ENCODE results near the gene ST6GALNAC1. TPM values are rescaled to one million over a fixed set of nuclear protein-coding genes. Genes with fewer than 3 reads are reported as not detected.

ST6GALNAC1 gene
- total RNA-seq, 1 experiment from 2014 or later = not detected

DNA sequence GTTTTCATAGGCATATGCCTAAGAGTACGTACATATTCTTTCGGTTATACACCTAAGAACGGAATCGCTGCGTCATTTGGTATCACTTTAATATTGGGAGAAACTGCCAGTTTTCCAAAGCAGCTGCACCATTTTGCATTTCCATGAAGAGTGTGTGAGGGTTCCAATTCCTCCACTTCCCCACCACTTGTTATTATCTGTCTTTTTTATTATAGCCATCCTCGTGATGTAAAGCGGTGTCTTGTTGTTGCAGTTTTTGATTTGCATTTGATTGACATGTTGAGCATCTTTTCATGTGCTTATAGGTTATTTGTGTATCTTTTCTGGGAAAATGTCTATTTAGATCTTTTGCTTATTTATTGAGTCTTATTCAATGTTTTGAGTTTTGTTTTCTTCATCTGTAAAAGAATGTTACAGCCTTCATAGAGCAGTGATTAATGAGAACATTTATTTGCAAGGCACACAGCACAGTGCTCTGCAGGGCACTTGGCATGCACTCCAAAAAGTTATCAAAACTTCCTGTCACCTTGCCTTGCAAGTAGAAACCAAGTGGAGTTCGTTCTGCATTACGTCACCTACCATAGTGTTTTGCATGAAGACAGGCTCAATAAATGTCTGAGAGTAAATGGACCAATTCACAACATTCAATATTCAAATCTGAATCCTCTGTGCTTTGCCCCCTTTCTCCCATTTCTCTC lies 26.6 kb upstream of the ST6GALNAC1 start:
- no peak for DNase-seq
- H3K4me3 ChIP-seq = peak overlapping the region; percentile 67; the same call in 1 of the 2 replicates
- H3K36me3 ChIP-seq = no peaks in the 10 kb centered on the region
- H3K27ac ChIP-seq = no peak overlapping the region
- no peaks in the 10 kb centered on the region for H3K27me3 ChIP-seq
- H3K9me3 ChIP-seq (replicated peaks) = no peaks in the 10 kb centered on the region
- H3K4me1 ChIP-seq = peaks cover 10% of the 10 kb centered on the region; the same call in 1 of the 2 replicates

GRCh38 chr17:76667786-76668453 lies 24.4 kb upstream of the ST6GALNAC1 start:
- Histone ChIP-seq H3K9me3 (replicated peaks) (no peaks in the 10 kb centered on the region), H3K4me3 (no peak overlapping the region), H3K36me3 (no peaks in the 10 kb centered on the region), H3K27ac (no peak overlapping the region), H3K4me1 (peaks cover 10% of the 10 kb centered on the region; the same call in 1 of the 2 replicates), H3K27me3 (no peaks in the 10 kb centered on the region)
- DNase-seq = no peak

GRCh38 chr17:76667491-76667755 lies 23.9 kb upstream of the ST6GALNAC1 start:
- Histone ChIP-seq H3K4me1 (peaks cover 10% of the 10 kb centered on the region; the same call in 1 of the 2 replicates), H3K27me3 (0 out of 2 replicates have a peak, but pooled peaks cover 2% of the 10 kb centered on the region), H3K9me3 (replicated peaks) (no peaks in the 10 kb centered on the region), H3K36me3 (no peaks in the 10 kb centered on the region), H3K27ac (no peak overlapping the region), H3K4me3 (no peak overlapping the region)
- DNase-seq = no peak

GRCh38 chr17:76660656-76661042 lies 17.1 kb upstream of the ST6GALNAC1 start:
- H3K36me3 ChIP-seq = no peaks in the 10 kb centered on the region
- no peak overlapping the region for H3K4me3 ChIP-seq
- H3K27me3 ChIP-seq = peaks cover 5% of the 10 kb centered on the region; the same call in 1 of the 2 replicates
- H3K9me3 ChIP-seq (replicated peaks) = no peaks in the 10 kb centered on the region
- peaks cover 5% of the 10 kb centered on the region; the same call in 1 of the 2 replicates for H3K4me1 ChIP-seq
- no peak for DNase-seq
- H3K27ac ChIP-seq = no peak overlapping the region

DNA sequence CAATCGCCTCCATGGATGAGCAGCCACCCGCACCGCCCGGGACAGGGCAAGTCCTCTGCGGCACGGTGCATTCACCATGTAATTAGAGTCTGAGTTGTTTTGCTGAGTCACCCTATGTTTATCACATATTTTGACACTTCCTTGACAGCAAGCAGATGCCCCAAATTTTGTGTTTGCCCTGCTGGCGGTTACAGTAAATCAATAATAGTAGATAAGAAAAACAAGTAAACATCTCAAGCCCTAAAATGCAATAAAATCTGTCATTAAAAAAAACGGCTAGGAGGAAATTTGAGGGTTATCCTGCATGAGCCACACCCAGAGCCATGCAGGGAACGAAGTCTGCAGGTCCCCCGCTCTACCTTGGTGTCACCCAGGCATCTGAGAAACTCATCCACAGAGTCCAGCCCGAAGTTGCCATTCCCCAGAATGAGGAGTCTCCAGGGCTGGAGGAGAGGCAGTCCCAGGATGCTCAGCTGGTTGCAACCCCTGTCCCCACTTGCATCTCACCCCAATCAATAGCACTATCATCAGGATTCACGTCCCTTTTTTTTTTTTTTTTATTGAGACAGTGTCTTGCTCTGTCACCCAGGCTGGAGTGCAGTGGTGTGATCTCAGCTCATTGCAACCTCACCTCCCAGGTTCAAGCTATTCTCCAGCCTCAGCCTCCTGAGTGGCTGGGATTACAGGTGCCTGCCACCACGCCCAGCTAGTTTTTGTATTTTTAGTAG lies 16.5 kb upstream of the ST6GALNAC1 start:
- Histone ChIP-seq H3K36me3 (no peaks in the 10 kb centered on the region), H3K27ac (no peak overlapping the region), H3K4me1 (peaks cover 5% of the 10 kb centered on the region; the same call in 1 of the 2 replicates), H3K27me3 (peaks cover 5% of the 10 kb centered on the region; the same call in 1 of the 2 replicates), H3K4me3 (no peak overlapping the region), H3K9me3 (replicated peaks) (no peaks in the 10 kb centered on the region)
- peak in 1 of 2 experiments; percentile 30 for DNase-seq

DNA sequence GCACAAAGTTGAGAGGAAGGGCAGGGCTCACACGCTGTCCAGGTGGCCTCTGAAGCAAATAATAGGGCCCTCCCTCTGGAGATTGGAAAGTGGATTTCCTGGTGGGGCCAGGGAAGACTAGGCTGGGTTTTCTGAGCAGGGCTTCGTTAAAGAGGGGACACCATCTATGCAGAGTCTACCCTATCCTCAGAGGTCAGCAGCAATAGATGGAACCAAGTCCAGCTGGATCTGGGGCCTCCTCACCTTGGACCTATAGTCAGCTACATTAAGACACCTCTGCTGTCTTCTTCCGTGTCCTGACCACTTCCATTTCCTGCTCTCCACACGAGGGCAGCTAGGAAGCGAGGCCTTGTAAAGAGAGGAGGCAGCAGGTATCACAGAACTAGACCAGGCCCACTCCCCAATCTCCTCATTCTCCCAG lies 14.7 kb upstream of the ST6GALNAC1 start:
- H3K27ac ChIP-seq = no peak overlapping the region
- H3K36me3 ChIP-seq = no peaks in the 10 kb centered on the region
- H3K4me1 ChIP-seq = peaks cover 5% of the 10 kb centered on the region; the same call in 1 of the 2 replicates
- H3K27me3 ChIP-seq = peaks cover 5% of the 10 kb centered on the region; the same call in 1 of the 2 replicates
- H3K9me3 ChIP-seq (replicated peaks) = peaks cover 3% of the 10 kb centered on the region
- DNase-seq = no peak
- H3K4me3 ChIP-seq = no peak overlapping the region

- H3K9me3 ChIP-seq (replicated peaks) = peaks cover 3% of the 10 kb centered on the region
- DNase-seq = no peak
- peaks cover 5% of the 10 kb centered on the region; the same call in 1 of the 2 replicates for H3K4me1 ChIP-seq
- H3K27me3 ChIP-seq = peaks cover 5% of the 10 kb centered on the region; the same call in 1 of the 2 replicates
- no peak overlapping the region for H3K4me3 ChIP-seq
- H3K27ac ChIP-seq = no peak overlapping the region
- no peaks in the 10 kb centered on the region for H3K36me3 ChIP-seq
Measured at GRCh38 chr17:76657505-76658241, 14.1 kb upstream of the ST6GALNAC1 start.

GRCh38 chr17:76654408-76654807 lies 10.9 kb upstream of the ST6GALNAC1 start:
- H3K36me3 ChIP-seq = no peaks in the 10 kb centered on the region
- no peak overlapping the region for H3K27ac ChIP-seq

GRCh38 chr17:76650504-76650903 lies 6.9 kb upstream of the ST6GALNAC1 start:
- Histone ChIP-seq H3K4me1 (no peaks in the 10 kb centered on the region), H3K27ac (no peak overlapping the region), H3K9me3 (replicated peaks) (peaks cover 11% of the 10 kb centered on the region), H3K27me3 (peaks cover 3% of the 10 kb centered on the region; the same call in 1 of the 2 replicates), H3K4me3 (no peak overlapping the region), H3K36me3 (no peaks in the 10 kb centered on the region)
- no peak for DNase-seq

More at GRCh38 chr17:76654408-76654807, 10.9 kb upstream of the ST6GALNAC1 start:
- DNase-seq = no peak
- H3K4me3 ChIP-seq = no peak overlapping the region
- H3K4me1 ChIP-seq = 0 out of 2 replicates have a peak, but pooled peaks cover 3% of the 10 kb centered on the region
- peaks cover 8% of the 10 kb centered on the region for H3K9me3 ChIP-seq (replicated peaks)
- H3K27me3 ChIP-seq = peaks cover 3% of the 10 kb centered on the region; the same call in 1 of the 2 replicates

- no peak overlapping the region for H3K27ac ChIP-seq
- H3K27me3 ChIP-seq = peaks cover 1% of the 10 kb centered on the region; the same call in 1 of the 2 replicates
- no peak for DNase-seq
- peaks cover 3% of the 10 kb centered on the region for H3K9me3 ChIP-seq (replicated peaks)
- peaks cover under 1% of the 10 kb centered on the region; the same call in 1 of the 2 replicates for H3K4me1 ChIP-seq
- H3K36me3 ChIP-seq = no peaks in the 10 kb centered on the region
- no peak overlapping the region for H3K4me3 ChIP-seq
Measured at GRCh38 chr17:76646712-76647111, 3.2 kb upstream of the ST6GALNAC1 start.

DNA sequence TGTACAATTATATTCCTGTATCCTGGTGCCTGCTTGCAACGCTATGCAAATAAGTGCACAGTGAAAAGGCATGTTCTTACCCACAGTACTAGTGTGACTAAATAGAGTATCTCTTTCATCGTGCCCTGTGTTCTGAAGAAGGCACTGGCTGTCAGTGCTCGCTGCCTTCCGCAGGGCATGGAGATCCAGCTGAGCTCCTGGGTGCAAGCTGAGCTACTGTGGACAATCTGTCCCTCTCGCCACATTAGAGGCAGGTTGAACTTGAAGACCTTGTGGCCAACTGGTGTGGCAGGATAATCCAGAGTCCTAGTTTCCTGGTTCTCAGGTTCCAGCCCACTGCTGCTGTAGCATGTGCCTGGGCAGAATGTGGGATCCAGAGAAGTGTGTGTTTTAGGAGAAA lies 1.9 kb upstream of the ST6GALNAC1 start:
- no peak overlapping the region for H3K4me3 ChIP-seq
- no peaks in the 10 kb centered on the region for H3K36me3 ChIP-seq
- no peak for DNase-seq
- H3K9me3 ChIP-seq (replicated peaks) = peaks cover 3% of the 10 kb centered on the region; the same call in 1 of the 2 replicates
- H3K4me1 ChIP-seq = peaks cover 10% of the 10 kb centered on the region
- no peaks in the 10 kb centered on the region for H3K27me3 ChIP-seq
- H3K27ac ChIP-seq = no peak overlapping the region

- Histone ChIP-seq H3K4me1 (peaks cover 11% of the 10 kb centered on the region), H3K9me3 (replicated peaks) (peaks cover 3% of the 10 kb centered on the region; the same call in 1 of the 2 replicates), H3K27ac (no peak overlapping the region), H3K27me3 (no peaks in the 10 kb centered on the region), H3K4me3 (no peak overlapping the region), H3K36me3 (no peaks in the 10 kb centered on the region)
- DNase-seq = no peak
Measured at GRCh38 chr17:76644995-76645394, 1.4 kb upstream of the ST6GALNAC1 start.

DNA sequence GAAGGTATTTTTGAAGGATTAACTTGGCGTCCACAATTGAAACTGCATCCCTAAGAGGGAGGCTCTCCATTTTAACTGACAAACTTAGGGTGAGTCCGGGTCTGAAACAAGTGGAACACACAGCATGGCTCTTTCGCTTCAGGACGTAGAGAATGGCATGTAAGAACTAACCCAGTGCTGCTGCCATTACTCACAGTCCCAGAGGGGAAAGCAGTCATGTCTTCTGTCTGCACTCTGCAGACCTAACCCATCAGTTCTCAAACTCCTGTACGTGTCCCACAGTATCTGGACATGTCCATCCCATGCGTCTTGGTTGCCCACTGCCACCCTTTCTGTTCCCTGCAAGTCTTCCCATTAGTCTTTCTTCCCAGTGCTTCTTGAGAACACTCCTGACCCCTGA lies 563 bp downstream of the ST6GALNAC1 start:
- Histone ChIP-seq H3K27ac (no peak overlapping the region), H3K4me3 (no peak overlapping the region), H3K27me3 (no peaks in the 10 kb centered on the region), H3K9me3 (replicated peaks) (peaks cover 3% of the 10 kb centered on the region; the same call in 1 of the 2 replicates), H3K36me3 (no peaks in the 10 kb centered on the region), H3K4me1 (peaks cover 11% of the 10 kb centered on the region)
- DNase-seq = no peak

DNA sequence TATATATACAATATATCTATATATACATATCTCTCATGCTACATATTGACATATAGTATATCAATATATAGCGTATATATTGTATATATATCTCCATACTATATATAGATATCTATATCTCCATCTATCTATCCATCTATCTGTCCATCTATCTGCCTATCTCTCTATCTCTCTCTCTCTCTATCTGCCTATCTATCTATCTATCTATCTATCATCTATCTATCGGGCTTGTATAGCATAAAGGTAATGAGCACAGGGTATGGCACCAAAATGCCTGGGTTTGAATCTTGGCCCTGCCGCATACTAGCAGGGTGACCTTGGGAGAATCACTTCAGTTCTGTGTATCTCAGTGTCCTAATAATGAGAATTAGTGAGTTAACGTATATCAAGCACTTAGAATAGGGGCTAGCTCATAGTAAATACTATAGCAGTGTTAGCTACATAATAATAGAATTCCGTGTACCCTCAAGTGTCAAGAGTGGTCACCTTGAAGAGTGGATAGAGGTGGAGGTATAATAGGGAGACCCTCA lies 1.5 kb downstream of the ST6GALNAC1 start:
- DNase-seq = no peak
- no peaks in the 10 kb centered on the region for H3K36me3 ChIP-seq
- peaks cover 13% of the 10 kb centered on the region for H3K4me1 ChIP-seq
- H3K4me3 ChIP-seq = no peak overlapping the region
- no peaks in the 10 kb centered on the region for H3K27me3 ChIP-seq
- peaks cover under 1% of the 10 kb centered on the region; the same call in 1 of the 2 replicates for H3K9me3 ChIP-seq (replicated peaks)
- no peak overlapping the region for H3K27ac ChIP-seq

Measured in SJCRH30 (cell line).